ENCODE results near the gene RAX2.

- TF ChIP-seq CTCF (IDR thresholded peaks at IDR 0.05 in 2 of 3, conservative IDR thresholded peaks at IDR 0.05 in 1 of 3; ENCODE audit: insufficient read depth in 2 of 3, low read depth in 1 of 3, low read length in 3 of 3) = no peak
- TF ChIP-seq HDAC2 (IDR thresholded peaks at IDR 0.05) = no peak
- TF ChIP-seq BCLAF1 (IDR thresholded peaks at IDR 0.05; ENCODE audit: borderline replicate concordance in 1 of 2, control insufficient read depth in 1 of 2, low read depth in 2 of 2, low read length in 1 of 2) = no peak
- no peak for TF ChIP-seq ZNF76 (CRISPR knock-in tag; IDR thresholded peaks at IDR 0.05; ENCODE audit: borderline replicate concordance)
Measured at GRCh38 chr19:3809881-3810707, 38.1 kb upstream of the RAX2 start.

Measured in K562 (cell line).